Effector CD4-positive, alpha-beta T cell (primary cell): ENCODE data around the gene CRYBG3.
"Not testable (repeated sequence)": the region's sequence is repeated elsewhere in the genome, so short reads cannot be mapped to it uniquely, and the experiment has no call there.

Experiments
- DNase-seq: peaks from one replicate; pipeline ENCODE4 v3.0.0-alpha.2; 2020
- total RNA-seq: gene quantifications from one replicate; lab custom pipeline; 2026; lab: John Stamatoyannopoulos, UW

CRYBG3 gene
- total RNA-seq: 21.0 reads per million, percentile 48 among the genes with 10 or more reads in this experiment

DNA sequence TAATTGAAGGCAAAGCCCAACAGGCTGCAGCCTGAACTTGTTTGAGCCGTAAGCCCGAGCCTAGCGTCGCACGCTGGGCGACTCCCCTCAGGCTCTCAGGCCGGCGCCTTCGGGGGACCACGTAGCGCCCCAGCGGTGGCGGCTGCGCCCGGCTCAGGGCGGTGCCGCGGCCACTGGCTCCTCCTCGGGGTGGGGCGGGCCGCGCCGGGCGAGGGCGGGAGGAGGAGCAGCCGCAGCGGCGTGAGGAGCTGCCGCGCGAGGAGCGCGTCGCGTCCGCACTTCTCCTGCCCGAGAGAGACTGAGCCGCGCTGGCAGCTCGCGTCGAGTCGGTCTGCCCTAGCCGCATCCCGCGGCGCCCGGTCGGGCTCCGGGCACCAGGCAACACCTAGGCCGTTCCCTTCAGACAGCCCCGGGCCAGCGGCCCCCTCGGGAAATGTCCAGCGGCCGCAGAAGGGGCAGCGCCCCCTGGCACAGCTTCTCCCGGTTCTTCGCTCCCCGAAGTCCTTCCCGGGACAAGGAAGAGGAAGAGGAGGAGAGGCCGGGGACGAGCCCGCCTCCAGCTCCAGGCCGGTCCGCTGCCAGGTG is at the start of gene CRYBG3:
Gene CRYBG3, plus strand, starts transcription at position 238 of the 585 bp plus-strand sequence. Its CDS starts 196 bp downstream, at position 434.
- peak; percentile 66 for DNase-seq

- DNase-seq: no peak
These were observed 48.9 kb upstream of the CRYBG3 start for GRCh38 chr3:97772926-97773325.

- DNase-seq: no peak
These were observed 43.7 kb upstream of the CRYBG3 start for GRCh38 chr3:97778152-97778551.

DNA sequence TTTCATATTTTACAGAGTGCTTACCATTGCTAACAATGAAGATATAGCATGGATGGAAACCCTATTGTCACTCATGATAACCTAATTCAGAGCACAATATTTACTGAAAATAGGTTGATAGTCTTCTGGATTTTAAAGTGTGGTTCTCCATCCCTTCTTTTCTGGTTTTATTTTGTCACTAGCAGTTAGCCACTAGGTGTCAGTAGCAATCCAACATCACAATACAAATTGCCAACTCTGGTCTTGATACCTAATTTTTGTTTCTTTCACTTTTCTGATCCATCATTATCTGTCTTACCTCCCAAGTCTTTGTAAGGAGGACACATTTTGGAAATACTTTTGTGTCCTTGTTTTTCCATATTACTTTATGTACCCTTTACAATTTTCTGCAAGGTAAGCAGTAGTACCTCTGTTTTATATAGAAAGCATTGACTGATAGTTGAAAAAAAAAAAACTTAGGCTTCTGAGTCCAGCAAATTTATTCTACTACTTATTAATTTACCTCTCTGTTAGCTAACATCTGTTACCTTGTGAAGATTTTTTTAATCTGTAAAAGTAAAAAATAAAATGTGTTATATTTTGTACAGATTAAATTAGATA is 28.3 kb upstream of the CRYBG3 start:
- DNase-seq: peak; percentile 15

DNA sequence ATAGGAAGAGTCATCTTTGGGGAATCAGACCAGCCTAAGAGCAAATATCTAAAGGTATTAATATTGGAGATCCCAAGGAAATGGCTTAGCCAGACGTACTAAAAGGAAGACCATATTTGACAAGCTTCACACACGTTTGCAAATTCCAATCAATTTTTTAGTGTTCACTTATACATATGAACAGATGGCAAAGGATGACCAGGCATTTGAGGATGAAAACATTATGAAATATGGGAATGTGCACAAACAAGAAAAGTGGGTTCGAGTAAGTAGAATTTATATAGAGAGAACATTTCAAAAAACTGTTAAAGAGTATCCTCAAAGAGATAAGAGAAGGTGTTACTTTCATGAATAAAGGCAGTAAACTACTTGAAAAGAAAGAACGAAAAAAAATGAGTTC is 25.9 kb upstream of the CRYBG3 start:
- DNase-seq: no peak

DNA sequence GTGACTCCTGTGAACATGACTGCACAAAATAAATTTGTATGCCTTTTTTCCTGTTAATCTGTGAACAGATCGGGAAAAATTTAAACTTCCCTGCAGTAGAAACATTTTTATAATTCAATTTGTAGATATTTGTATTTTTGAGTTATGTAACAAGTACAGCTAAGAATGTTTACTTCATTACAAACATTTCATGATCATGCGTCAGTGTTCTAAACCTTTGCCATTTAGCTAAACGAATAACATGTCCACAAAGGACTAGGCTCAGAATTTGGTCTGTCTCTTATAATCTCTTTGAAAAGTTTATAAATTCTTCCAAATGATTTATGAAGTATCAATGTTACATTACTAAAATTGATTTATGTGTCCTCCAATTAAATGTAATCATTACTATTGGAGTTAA is 17.3 kb upstream of the CRYBG3 start:
- DNase-seq: no peak

DNA sequence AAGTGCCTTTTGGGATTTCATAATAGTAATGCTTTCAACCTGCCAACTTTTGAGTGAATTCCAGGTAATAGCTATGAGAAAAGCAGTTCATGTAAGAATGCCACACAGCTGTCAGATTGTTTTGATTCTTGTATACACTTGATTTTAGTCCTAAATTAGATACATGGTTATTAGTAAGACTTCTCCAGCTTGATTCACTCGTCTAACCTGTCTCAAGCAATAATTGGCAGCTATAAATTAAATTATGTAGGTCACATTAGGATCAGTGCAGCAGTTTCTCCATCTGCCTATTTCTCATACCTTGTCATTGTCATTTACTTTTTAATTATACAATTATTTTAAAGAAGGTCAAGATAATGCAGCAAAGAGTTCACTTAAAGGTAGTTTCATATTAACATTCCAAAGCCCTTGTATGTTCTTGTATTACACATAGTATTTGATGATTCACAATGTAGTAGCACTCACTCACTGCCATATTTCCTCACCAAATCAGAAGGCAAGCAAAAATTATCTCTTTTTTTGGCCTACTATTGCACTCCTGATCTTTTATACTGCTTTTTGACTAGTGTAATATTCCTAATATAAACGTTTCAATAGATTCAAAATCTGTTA is 10.9 kb upstream of the CRYBG3 start:
- no peak for DNase-seq

DNA sequence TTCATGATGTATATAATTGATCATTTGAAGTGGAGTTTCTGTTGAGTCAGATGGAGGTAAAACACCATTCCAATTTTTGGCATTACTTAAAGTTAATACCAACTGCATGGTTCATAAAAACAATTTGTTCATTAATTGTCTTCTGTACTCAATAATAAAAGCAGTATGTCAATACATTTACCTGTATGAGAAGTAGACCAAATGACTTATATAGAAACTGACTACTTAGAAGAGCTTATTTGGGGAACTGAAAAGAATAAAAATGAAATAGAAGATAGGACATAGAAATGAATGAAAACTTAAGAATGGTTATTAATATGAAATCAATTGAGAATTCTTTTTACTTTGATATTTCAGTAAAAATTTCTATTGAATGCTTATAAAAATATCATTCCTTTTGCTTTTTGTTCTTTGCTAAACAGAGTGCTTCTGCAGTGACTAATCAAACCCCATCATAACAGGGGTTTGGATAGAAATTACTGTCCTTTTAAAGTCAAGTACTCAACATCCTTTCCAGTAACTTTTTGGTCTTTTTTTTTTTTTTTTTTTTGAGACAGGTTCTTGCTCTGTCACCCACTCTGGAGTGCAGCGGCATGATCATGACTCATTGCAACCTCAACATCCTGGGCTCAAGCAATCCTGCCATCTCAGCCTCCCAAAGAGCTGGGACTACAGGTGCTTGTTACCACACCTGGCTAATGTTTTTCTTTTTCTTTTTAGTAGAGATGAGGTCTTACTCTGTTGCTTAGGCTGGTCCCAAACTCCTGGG is 6.5 kb upstream of the CRYBG3 start:
- DNase-seq: peak; percentile 13

- no peak for DNase-seq
These were observed 5.0 kb upstream of the CRYBG3 start for GRCh38 chr3:97816811-97817210.

- DNase-seq: no peak
These were observed 3.8 kb upstream of the CRYBG3 start for GRCh38 chr3:97817965-97818364.

- no peak for DNase-seq
These were observed 1.0 kb upstream of the CRYBG3 start for GRCh38 chr3:97820780-97821179.

GRCh38 chr3:97821287-97821773 is 481 bp upstream of the CRYBG3 start:
- DNase-seq: peak; percentile 30

DNA sequence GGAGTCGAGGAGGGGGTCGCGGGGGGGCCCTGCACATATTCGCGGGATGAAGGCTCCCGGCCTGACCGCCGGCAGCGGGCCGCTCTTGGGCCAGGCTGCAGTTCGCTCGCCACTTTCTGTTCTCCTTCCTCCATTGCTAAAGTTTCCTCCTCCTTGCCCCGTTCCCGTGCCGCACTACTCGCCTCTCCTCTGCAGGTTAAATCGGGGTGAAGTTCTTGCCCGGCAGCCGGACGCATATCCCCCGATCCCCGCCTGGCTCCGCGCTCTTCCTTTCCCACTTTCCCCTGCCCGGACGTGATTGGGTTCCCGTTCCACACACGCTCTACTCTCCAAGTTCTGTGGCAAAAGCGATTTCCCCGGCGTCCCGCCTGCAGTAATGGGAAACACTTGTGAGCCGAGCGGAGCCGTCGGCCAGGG is 556 bp downstream of the CRYBG3 start:
- peak; percentile 8 for DNase-seq

DNA sequence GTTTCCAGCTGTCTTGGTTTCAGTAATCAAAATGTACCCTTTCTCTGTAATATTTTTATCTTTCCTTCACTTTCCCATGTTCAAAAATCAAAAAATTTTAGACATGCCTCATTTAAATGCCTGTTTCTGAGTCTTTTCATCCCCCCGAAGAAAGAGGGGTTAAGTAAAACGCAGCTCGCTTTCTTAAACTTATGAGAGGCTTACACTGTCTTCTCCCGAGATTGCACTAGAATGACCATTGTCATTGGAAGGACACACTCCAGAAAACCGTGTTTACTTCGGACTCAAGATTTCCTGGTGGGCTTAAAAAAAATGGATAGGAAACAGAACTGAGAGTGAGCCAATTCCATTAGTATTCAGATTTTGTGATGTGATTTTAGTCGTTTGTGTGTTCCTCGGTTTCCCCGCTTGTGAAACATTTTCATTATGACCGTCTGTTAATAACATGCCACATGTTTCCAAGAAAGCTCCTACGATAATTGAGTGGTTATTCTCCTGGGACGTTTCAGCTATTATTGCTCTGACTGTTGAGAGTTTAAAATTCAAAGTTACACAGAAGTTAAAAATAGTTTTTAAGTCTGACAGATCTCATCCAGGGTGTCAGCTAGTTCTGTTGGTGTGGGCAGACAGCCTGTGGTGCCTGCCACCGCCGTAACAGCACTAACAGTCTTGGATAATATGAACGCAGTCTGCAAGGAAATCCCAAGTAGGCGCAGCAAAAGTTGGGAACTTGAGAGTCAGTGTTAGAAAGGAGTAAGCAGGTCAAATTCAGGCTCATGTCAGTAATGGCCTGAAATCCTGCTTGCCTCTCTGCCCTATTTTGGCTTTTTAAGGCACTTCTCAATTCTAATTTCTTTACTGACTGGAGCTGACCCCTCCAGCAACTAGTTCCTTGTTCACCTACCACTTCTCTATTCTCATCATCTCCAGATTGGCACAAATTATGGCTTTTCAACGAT is 1.5 kb downstream of the CRYBG3 start:
- no peak for DNase-seq

DNA sequence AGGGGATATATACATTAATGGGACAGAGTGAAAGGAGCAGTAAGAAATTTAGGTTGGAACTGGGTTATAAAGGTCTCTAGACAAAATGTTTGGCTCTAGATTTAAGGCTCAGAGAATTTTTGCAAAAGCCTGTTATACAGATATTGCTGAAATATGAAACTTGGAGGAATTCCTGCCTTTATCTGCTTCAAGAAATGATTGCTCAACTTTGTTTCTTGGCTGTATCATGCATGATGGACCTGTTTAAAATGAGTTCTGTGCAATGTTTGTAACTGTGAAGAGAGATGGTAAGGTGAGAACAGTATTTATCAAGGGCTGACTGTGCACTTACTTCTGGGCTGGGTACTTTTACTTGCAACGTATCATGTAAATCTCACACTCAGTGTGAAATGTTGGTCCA is 3.3 kb downstream of the CRYBG3 start:
- no peak for DNase-seq

- no peak for DNase-seq
These were observed 6.1 kb downstream of the CRYBG3 start for GRCh38 chr3:97827741-97828471.

- DNase-seq: no peak
These were observed 7.4 kb downstream of the CRYBG3 start for GRCh38 chr3:97829198-97829597.

DNA sequence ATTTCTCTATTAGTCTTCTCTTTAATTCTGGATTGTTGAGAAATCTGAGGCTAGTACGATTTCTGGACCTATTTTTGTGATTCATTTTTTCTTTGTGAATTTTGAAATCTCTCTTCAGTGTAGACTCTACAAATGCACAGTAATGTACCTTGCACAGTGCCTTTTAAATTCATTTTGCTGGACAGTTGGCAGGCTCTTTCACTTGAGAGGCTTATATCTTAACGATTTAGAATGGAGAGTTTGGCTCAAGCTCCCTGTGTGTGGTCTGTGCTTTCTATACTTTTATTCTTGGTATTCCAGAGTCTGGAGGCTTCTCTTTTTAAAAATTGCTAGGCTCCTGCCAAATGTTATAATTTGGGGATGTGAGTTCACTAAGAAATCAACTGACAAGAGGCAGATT is 8.8 kb downstream of the CRYBG3 start:
- no peak for DNase-seq

DNA sequence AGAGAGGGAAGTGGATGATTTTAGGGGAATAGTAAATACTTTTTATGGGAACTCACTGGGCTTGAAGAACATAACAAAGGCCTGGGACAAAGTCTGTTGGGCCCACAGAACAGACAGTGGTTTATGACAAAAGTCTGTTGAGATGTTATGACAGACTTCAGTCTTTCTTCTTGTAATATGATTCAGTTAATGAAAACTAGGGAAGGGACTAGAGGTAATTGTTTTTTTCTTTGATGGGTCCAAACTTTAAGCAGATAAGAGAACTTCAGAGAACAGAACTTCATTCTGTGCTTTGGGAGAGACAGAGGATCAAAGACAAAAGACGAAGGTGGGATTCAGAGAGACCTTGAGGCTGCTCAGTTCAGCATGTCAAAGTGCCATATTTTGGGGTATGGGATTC is 9.3 kb downstream of the CRYBG3 start:
- DNase-seq: no peak

DNA sequence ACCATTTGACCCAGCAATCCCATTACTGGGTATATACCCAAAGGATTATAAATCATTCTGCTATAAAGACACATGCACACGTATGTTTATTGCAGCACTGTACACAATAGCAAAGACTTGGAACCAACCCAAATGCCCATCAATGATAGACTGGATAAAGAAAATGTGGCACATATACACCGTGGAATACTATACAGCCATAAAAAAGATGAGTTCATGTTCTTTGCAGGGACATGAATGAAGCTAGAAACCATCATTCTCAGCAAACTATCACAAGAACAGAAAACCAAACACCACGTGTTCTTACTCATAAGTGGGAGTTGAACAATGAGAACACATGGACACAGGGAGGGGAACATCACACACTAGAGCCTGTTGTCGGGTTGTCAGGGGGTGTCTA is 11.4 kb downstream of the CRYBG3 start:
- not testable (repeated sequence) for DNase-seq

DNA sequence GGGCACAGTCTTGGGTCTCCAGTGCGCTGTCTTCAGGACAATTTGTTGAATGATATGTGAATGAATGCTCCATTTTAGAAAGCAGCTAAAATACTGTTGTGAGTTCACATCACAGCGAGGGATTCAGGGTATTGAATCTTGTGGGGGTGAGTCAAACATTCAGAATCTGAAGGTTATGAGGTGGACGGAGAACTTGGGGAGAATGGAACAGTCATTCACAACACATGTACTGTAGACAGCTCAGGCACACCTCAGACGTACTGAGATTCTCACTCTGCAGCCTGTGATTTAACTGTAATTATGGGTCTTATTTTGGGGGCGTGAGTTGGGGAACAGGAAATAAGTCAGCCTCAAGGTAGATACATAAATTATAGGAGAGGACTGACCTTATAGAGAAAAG is 13.9 kb downstream of the CRYBG3 start:
- no peak for DNase-seq

DNA sequence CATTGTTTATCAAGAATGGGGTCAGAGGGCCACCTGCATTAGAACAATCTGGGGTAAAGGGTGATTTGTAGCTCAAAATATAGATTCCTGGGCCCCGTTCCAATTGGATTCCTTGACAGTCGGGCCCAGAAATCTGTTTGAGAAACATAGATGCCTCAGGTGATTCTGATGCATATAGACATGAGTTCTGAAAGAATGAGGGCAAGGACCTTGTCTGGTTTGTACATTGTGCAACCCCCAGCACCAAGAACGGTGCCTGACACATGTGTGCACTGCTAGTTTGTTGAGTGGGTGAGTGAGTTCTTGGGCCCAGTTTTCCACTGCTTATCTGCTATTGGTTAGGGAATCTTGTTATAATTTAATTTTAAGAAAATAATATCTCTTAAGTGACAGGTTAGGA is 16.6 kb downstream of the CRYBG3 start:
- DNase-seq: no peak
